MM.1S (cell line): Measurements from ENCODE around the gene EIF2S1.
A peak's percentile ranks its signal among the peaks of the same experiment; 100 is the strongest.

Experiments used
- DNase-seq: peaks from one replicate; pipeline ENCODE4 v3.0.0-alpha.2; 2015
- H2AFZ ChIP-seq: fragments of 300-600 bp; sonication (generic); 2 replicates; pipeline ENCODE4 v1.6.0; 2016; ENCODE audit warnings: antibody characterized with exemption, low read length
- H3F3A ChIP-seq: fragments of 300-600 bp; sonication (generic); 2 replicates; pipeline ENCODE4 v1.6.1; 2016; ENCODE audit warnings: mild to moderate bottlenecking, antibody characterized with exemption, low read length, moderate library complexity, mixed read lengths; ENCODE audit not compliant: insufficient read depth
- H3K27ac ChIP-seq: fragments of 300-600 bp; sonication (generic); 2 replicates; pipeline ENCODE4 v1.5.1; 2016; ENCODE audit warnings: mild to moderate bottlenecking, low read length
- H3K27me3 ChIP-seq: fragments of 300-600 bp; sonication (generic); replicated peaks from 2 replicates; pipeline ENCODE4 v1.6.0; 2016; ENCODE audit warnings: low read length; ENCODE audit not compliant: insufficient read depth
- H3K36me3 ChIP-seq: fragments of 300-600 bp; sonication (generic); replicated peaks from 2 replicates; pipeline ENCODE4 v1.6.1; 2016; ENCODE audit warnings: mild to moderate bottlenecking, low read length, mixed read lengths; ENCODE audit not compliant: insufficient read depth
- H3K4me1 ChIP-seq: fragments of 300-600 bp; sonication (generic); 2 replicates; pipeline ENCODE4 v1.6.1; 2016; ENCODE audit warnings: low read length, mixed read lengths
- H3K4me2 ChIP-seq: fragments of 300-600 bp; sonication (generic); 2 replicates; pipeline ENCODE4 v1.6.0; 2016; ENCODE audit warnings: low read depth, low read length
- H3K4me3 ChIP-seq: fragments of 300-600 bp; sonication (generic); 2 replicates; pipeline ENCODE4 v1.5.1; 2016; ENCODE audit warnings: low read length, mixed read lengths
- H3K79me2 ChIP-seq: fragments of 300-600 bp; sonication (generic); 2 replicates; pipeline ENCODE4 v1.6.1; 2016; ENCODE audit warnings: mixed run types, low read length, mixed read lengths
- H3K9ac ChIP-seq: fragments of 300-600 bp; sonication (generic); 2 replicates; pipeline ENCODE4 v1.6.1; 2016; ENCODE audit warnings: low read length, mixed read lengths
- H3K9me2 ChIP-seq: fragments of 300-600 bp; sonication (generic); replicated peaks from 2 replicates; pipeline ENCODE4 v1.6.1; 2016; ENCODE audit warnings: mild to moderate bottlenecking, low read length, mixed read lengths; ENCODE audit not compliant: insufficient read depth
- H3K9me3 ChIP-seq: fragments of 300-600 bp; sonication (generic); replicated peaks from 2 replicates; pipeline ENCODE4 v1.6.1; 2016; ENCODE audit warnings: mild to moderate bottlenecking, low read length, mixed read lengths; ENCODE audit not compliant: insufficient read depth
- H4K20me1 ChIP-seq: fragments of 300-600 bp; sonication (generic); 2 replicates; pipeline ENCODE4 v1.6.1; 2016; ENCODE audit warnings: mild to moderate bottlenecking, low read length, moderate library complexity, mixed read lengths; ENCODE audit not compliant: insufficient read depth
- CTCF ChIP-seq: fragments of 300-600 bp; sonication (generic); IDR thresholded peaks from 2 replicates; pipeline ENCODE4 v1.5.1; 2016; ENCODE audit warnings: antibody characterized with exemption, low read length, mixed read lengths
- EZH2 ChIP-seq: fragments of 300-600 bp; sonication (generic); optimal IDR thresholded peaks from 2 replicates; pipeline ENCODE3; 2017; ENCODE audit warnings: low read depth, mild to moderate bottlenecking, antibody characterized with exemption, low read length, mixed read lengths
- EZH2phosphoT487 ChIP-seq: fragments of 300-600 bp; sonication (generic); IDR thresholded peaks from 2 replicates; pipeline ENCODE4 v1.6.1; 2018; ENCODE audit warnings: antibody characterized with exemption, low read length

EIF2S1 gene

GRCh38 chr14:67425608-67426007 lies 65.5 kb downstream of the EIF2S1 start:
- Histone ChIP-seq H3K27ac (no peak overlapping the region), H3K9me3 (no peaks in the 10 kb centered on the region), H3K9me2 (no peaks in the 10 kb centered on the region), H3K79me2 (no peaks in the 10 kb centered on the region), H3K27me3 (no peaks in the 10 kb centered on the region), H3K4me2 (no peak overlapping the region), H2AFZ (no peak overlapping the region), H3K4me3 (no peak overlapping the region), H3K9ac (no peak overlapping the region), H3K36me3 (no peaks in the 10 kb centered on the region), H4K20me1 (no peaks in the 10 kb centered on the region), H3K4me1 (0 out of 2 replicates have a peak, but pooled peaks cover 6% of the 10 kb centered on the region), H3F3A (no peaks in the 10 kb centered on the region)
- TF ChIP-seq EZH2 = no peak
- TF ChIP-seq CTCF = no peak
- TF ChIP-seq EZH2phosphoT487 = no peak
- no peak for DNase-seq

GRCh38 chr14:67426161-67426560 lies 66.0 kb downstream of the EIF2S1 start:
- no peaks in the 10 kb centered on the region for H3K9me3 ChIP-seq
- H3F3A ChIP-seq = no peaks in the 10 kb centered on the region
- no peaks in the 10 kb centered on the region for H3K27me3 ChIP-seq
- peak; percentile 42 for DNase-seq
- no peak overlapping the region for H3K27ac ChIP-seq
- no peaks in the 10 kb centered on the region for H3K36me3 ChIP-seq
- H3K9me2 ChIP-seq = no peaks in the 10 kb centered on the region
- TF ChIP-seq EZH2 (no peak), EZH2phosphoT487 (no peak), CTCF (no peak)
- 0 out of 2 replicates have a peak, but pooled peaks cover 6% of the 10 kb centered on the region for H3K4me1 ChIP-seq
- no peaks in the 10 kb centered on the region for H4K20me1 ChIP-seq
- H3K4me2 ChIP-seq = peak overlapping the region; percentile 63; the same call in 1 of the 2 replicates
- H2AFZ ChIP-seq = 0 out of 2 replicates have a peak overlapping the region, but pooled peaks have one; percentile 15
- peak overlapping the region; percentile 27; the same call in 1 of the 2 replicates for H3K4me3 ChIP-seq
- H3K9ac ChIP-seq = no peak overlapping the region
- no peaks in the 10 kb centered on the region for H3K79me2 ChIP-seq

GRCh38 chr14:67426983-67427606 lies 67.0 kb downstream of the EIF2S1 start:
- DNase-seq = peak; percentile 72
- Histone ChIP-seq H3K27me3 (no peaks in the 10 kb centered on the region), H3K79me2 (no peaks in the 10 kb centered on the region), H3K36me3 (no peaks in the 10 kb centered on the region), H3K9me3 (no peaks in the 10 kb centered on the region), H3K9ac (no peak overlapping the region), H3K4me3 (no peak overlapping the region), H2AFZ (0 out of 2 replicates have a peak overlapping the region, but pooled peaks have one; percentile 53), H3K9me2 (no peaks in the 10 kb centered on the region), H3K4me2 (peak overlapping the region; percentile 63; the same call in 1 of the 2 replicates), H3K27ac (no peak overlapping the region), H4K20me1 (no peaks in the 10 kb centered on the region), H3F3A (no peaks in the 10 kb centered on the region), H3K4me1 (0 out of 2 replicates have a peak, but pooled peaks cover 6% of the 10 kb centered on the region)
- TF ChIP-seq CTCF = peak; percentile 59
- no peak for TF ChIP-seq EZH2
